Activated naive CD4-positive, alpha-beta T cell treated with anti-CD3 and anti-CD28 coated beads, Interleukin-2, amount 10 ng/mL, durations not matched to agents 5 hours and 36 hours (primary cell): ENCODE results near the gene TNFAIP8L1. TPM values are rescaled to one million over a fixed set of nuclear protein-coding genes. Genes with fewer than 3 reads are reported as not detected.

Source experiments
- total RNA-seq, 2 experiments: library from RNA; stranded (reverse); gene quantifications; one replicate each; pipeline ENCODE4 v1.2.3, GENCODE V29; 2021

Gene TNFAIP8L1
- 10 to 100 TPM; 21.8 to 23.6 TPM for total RNA-seq

DNA sequence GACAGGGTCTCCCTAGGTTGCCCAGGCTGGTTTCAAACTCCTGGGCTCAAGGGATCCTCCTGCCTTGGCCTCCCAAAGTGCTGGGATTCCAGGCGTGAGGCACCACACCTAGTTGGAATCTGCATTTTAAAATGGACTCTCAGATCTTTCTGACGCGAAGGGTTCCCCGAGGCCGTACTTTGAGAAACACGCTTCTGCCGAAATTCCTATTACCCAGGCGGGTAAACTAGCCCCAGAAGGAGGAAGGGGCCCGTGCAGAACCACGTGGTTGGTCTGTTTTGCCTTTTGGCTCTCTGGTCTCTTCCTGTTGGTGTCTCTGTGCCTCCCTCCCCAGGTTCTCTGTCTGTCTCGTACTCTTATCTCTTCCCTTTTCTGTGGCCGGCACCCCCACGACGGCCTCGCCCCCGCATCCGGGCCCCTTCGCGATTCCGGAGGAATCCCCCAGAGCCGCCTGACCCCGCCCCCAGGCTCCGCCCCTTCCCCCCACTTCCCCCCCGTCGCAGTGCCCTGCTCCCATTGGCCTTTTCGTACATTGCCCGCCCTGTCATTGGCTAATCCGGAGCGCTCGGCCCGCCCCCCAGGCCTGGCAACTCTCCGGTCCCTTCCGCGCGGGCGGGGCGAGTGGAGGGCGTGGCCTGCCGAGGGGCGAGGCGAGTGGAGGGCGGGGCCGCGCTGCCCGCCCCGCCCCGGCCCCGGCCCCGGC lies at the start of gene TNFAIP8L1:
TSS of gene TNFAIP8L1 (plus strand) at position 689 of the 703 bp plus-strand sequence. CDS start 12,354 bp downstream, outside the sequence.

DNA sequence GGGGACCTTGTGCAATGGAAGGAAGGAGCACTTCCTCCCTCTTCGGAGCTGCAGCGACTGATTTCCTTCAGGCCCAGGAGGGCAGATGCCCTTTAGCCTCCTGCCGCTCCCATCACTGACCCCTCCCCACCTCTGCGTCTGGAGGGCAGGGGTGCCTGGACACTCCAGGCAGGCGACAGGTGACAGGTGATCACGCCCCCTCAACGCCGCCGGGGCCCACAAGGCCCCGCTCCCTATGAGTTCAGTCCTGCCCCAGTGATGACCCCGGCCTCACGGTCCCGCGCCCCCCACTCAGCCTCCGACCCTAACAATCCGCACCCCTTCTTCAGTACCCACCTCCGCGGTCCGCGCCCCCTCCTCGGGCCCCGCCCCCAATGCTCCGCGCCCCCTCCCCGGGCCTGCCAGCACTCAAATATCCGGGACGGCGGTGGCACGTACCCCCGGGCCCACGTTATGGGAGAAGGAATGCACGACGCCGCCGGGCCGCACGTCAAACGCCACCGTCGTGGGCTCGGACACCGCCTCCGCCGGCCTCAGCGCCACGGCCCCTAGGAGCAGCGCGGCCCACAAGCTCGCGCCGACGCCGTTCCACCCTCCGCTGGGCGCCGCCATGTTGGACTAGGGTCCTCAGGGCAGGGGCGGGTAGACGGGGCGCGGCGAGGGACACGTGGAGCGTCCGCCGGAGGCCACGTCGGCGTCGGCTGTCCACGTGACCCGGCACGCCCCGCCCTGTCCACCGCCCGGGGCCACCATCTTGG lies 30.6 kb downstream of the TNFAIP8L1 start, which contains the start of gene MYDGF:
TSS of gene MYDGF (minus strand) at position 620 of the 758 bp plus-strand sequence. CDS start at position 612, 8 bp downstream.

Other genes with a start within 250 kb of the TNFAIP8L1 start
- 10 to 100 TPM; 78.2 to 79.6 TPM for gene SH3GL1, start 239.0 kb upstream of the TNFAIP8L1 start, total RNA-seq
- 10 to 100 TPM; 54.9 to 60.0 TPM for gene CHAF1A, start 236.9 kb upstream of the TNFAIP8L1 start, total RNA-seq
- 10 to 100 TPM; 50.0 to 57.5 TPM for gene UBXN6, start 181.7 kb upstream of the TNFAIP8L1 start, total RNA-seq
- 10 to 100 TPM; 44.3 to 46.3 TPM for gene HDGFL2, start 167.2 kb upstream of the TNFAIP8L1 start, total RNA-seq
- not detected for gene PLIN4, start 121.0 kb upstream of the TNFAIP8L1 start, total RNA-seq
- not detected for gene PLIN5, start 104.3 kb upstream of the TNFAIP8L1 start, total RNA-seq
- under 1 TPM; 0.05 to 0.10 TPM for gene LRG1, start 99.5 kb upstream of the TNFAIP8L1 start, total RNA-seq
- gene SEMA6B, start 79.8 kb upstream of the TNFAIP8L1 start, total RNA-seq = not detected
- 10 to 100 TPM; 49.6 to 54.1 TPM for gene MYDGF, start 30.8 kb downstream of the TNFAIP8L1 start, total RNA-seq
- 10 to 100 TPM; 75.5 to 75.9 TPM for gene DPP9, start 84.3 kb downstream of the TNFAIP8L1 start, total RNA-seq
- gene FEM1A, start 152.2 kb downstream of the TNFAIP8L1 start, total RNA-seq = 10 to 100 TPM; 10.9 to 11.4 TPM
- gene TICAM1, start 192.2 kb downstream of the TNFAIP8L1 start, total RNA-seq = 10 to 100 TPM; 17.4 to 18.6 TPM
- 10 to 100 TPM; 23.7 to 23.8 TPM for gene PLIN3, start 228.2 kb downstream of the TNFAIP8L1 start, total RNA-seq